ENCODE data around the gene GPX8.

DNA sequence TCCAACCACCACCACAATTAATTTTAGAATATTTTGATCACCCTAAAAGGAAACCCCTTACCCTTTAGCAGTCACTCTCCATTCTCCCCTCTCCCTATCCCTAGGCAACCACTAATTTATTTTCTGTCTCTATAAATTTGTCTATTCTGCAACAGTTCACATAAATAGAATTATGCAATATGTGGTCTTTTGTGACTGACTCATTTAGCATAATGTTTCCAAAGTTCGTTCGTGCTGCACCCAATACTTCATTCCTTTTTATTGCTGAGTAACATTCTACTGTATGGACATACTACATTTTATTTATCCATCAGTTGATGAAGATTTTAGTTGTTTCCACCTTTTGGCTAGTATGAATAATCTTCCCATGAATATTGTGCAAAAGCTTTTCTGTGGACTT lies 31.2 kb downstream of the GPX8 start:
- TF ChIP-seq, protein P1, sequence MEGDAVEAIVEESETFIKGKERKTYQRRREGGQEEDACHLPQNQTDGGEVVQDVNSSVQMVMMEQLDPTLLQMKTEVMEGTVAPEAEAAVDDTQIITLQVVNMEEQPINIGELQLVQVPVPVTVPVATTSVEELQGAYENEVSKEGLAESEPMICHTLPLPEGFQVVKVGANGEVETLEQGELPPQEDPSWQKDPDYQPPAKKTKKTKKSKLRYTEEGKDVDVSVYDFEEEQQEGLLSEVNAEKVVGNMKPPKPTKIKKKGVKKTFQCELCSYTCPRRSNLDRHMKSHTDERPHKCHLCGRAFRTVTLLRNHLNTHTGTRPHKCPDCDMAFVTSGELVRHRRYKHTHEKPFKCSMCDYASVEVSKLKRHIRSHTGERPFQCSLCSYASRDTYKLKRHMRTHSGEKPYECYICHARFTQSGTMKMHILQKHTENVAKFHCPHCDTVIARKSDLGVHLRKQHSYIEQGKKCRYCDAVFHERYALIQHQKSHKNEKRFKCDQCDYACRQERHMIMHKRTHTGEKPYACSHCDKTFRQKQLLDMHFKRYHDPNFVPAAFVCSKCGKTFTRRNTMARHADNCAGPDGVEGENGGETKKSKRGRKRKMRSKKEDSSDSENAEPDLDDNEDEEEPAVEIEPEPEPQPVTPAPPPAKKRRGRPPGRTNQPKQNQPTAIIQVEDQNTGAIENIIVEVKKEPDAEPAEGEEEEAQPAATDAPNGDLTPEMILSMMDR (IDR thresholded peaks at IDR 0.05): no peak
- TF ChIP-seq POLR2A (IDR thresholded peaks at IDR 0.05): no peak
